Raji (cell line): Measurements from ENCODE around the gene MPRIP.

ENCODE experiments used
- POLR2A ChIP-seq: IDR thresholded peaks from 2 replicates; pipeline ENCODE4 v1.6.1; 2011; ENCODE audit warnings: low read depth, low read length, control low read depth; ENCODE audit not compliant: insufficient read depth

Gene MPRIP

GRCh38 chr17:17235212-17236174, 193.2 kb downstream of the MPRIP start:
- TF ChIP-seq POLR2A: no peak

- no peak for TF ChIP-seq POLR2A
Measured at GRCh38 chr17:17236295-17237025, 194.2 kb downstream of the MPRIP start.

- peak; percentile 84 for TF ChIP-seq POLR2A
Measured at GRCh38 chr17:17237026-17237799, 195.0 kb downstream of the MPRIP start, which contains the start of gene FLCN. TSS of gene FLCN (minus strand) at chr17:17237168. CDS start at chr17:17228137, 9,031 bp downstream.

GRCh38 chr17:17239832-17240231, 197.6 kb downstream of the MPRIP start:
- TF ChIP-seq POLR2A: no peak

GRCh38 chr17:17241656-17242055, 199.4 kb downstream of the MPRIP start:
- no peak for TF ChIP-seq POLR2A

- TF ChIP-seq POLR2A: no peak
Measured at GRCh38 chr17:17242246-17242645, 200.0 kb downstream of the MPRIP start.
